IMR-90 (cell line): ENCODE results near the gene DHRS3.

ENCODE experiments used
- BHLHE40 ChIP-seq: fragments of 150-350 bp; IDR thresholded peaks from 2 replicates; pipeline ENCODE4 v1.6.1; 2016; ENCODE audit warnings: mild to moderate bottlenecking, low read depth, low read length
- MAZ ChIP-seq: IDR thresholded peaks from 2 replicates; pipeline ENCODE4 v1.6.1; 2012; ENCODE audit warnings: low read depth, mild to moderate bottlenecking, low read length, improper control_type of control experiment, moderate library complexity, borderline replicate concordance
- POLR2A ChIP-seq: IDR thresholded peaks from 2 replicates; pipeline ENCODE4 v1.6.1; 2012; ENCODE audit warnings: mild to moderate bottlenecking, low read depth, low read length
- RAD21 ChIP-seq: IDR thresholded peaks from 2 replicates; pipeline ENCODE4 v1.6.1; 2012; ENCODE audit warnings: low read length, improper control_type of control experiment
- TF ChIP-seq, protein P1 (sequence below): conservative IDR thresholded peaks from 2 replicates; pipeline ENCODE4 v1.5.1; 2012; ENCODE audit warnings: mild to moderate bottlenecking, low read depth, low read length, improper control_type of control experiment

DNA sequence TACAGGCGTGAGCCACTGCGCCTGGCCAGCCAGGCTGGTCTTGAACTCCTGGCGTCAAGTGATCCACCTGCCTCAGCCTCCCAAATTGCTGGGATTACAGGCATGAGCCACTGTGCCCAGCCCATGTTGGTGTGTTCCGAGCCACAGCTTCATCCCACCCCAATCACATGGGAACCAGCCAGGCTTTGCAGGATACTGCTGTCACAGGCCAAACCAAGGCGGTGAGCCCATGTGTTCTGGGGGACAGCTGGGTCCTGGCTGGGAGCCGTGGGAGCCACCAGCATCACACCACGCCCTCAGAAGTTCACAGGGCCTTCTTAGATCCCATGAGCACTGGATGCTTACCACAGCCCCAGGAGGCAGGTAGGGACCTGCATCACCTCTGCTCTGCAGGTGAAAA is 56.9 kb downstream of the DHRS3 start:
- TF ChIP-seq, protein P1, sequence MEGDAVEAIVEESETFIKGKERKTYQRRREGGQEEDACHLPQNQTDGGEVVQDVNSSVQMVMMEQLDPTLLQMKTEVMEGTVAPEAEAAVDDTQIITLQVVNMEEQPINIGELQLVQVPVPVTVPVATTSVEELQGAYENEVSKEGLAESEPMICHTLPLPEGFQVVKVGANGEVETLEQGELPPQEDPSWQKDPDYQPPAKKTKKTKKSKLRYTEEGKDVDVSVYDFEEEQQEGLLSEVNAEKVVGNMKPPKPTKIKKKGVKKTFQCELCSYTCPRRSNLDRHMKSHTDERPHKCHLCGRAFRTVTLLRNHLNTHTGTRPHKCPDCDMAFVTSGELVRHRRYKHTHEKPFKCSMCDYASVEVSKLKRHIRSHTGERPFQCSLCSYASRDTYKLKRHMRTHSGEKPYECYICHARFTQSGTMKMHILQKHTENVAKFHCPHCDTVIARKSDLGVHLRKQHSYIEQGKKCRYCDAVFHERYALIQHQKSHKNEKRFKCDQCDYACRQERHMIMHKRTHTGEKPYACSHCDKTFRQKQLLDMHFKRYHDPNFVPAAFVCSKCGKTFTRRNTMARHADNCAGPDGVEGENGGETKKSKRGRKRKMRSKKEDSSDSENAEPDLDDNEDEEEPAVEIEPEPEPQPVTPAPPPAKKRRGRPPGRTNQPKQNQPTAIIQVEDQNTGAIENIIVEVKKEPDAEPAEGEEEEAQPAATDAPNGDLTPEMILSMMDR: no peak
- TF ChIP-seq RAD21 (no peak), BHLHE40 (no peak), MAZ (no peak), POLR2A (no peak)
